Stimulated activated CD8-positive, alpha-beta memory T cell treated with anti-CD3 and anti-CD28 coated beads, Interleukin-15, amount 100 ng/mL, for 48 hours (primary cell): ENCODE measurements around the gene MMP10.
A peak's percentile ranks its signal among the peaks of the same experiment; 100 is the strongest.
"Not testable (repeated sequence)": the region's sequence is repeated elsewhere in the genome, so short reads cannot be mapped to it uniquely, and the experiment has no call there.

ENCODE experiments used
- DNase-seq, 2 donors: peaks; one replicate each; pipeline ENCODE4 v3.0.0-alpha.2; 2020; ENCODE audit warnings: low read depth in 2 of 2

Gene MMP10

DNA sequence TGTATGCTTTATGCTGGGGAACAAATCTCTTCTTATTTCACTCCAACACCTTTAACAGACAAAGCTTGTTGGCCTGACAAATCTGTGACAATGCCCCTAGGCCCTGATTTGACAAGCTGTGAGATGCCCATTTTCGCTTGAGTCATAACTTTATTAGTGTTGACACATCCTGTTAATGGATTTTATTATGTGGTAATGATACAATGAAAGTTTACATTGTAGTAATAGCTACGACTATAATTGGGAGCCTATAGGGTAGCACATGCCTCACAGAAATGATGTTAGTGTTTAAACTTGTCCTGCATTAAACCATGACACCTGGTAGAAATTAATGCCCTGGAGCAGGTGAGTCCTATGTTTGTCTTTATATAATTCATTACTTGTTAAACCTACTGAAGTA, 3.3 kb upstream of the MMP10 start:
- no peak for DNase-seq

DNA sequence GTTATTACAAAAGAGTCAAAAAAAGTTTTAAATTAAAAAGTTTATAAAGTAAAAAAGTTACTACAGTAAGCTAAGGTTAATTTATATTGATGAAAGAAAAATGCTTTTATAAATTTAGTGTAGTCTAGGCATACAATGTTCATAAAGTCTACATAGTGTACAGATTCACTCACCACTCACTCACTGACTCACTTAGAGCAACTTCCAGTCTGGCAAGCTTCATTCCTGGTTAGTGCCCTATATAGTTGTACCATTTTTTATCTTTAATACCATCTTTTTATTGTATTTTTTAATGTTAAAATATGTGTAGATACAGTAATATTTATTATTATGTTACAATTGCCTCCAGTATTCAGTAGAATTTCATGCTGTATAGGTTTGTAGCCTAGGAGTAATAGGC, 2.6 kb upstream of the MMP10 start:
- DNase-seq = no peak

DNA sequence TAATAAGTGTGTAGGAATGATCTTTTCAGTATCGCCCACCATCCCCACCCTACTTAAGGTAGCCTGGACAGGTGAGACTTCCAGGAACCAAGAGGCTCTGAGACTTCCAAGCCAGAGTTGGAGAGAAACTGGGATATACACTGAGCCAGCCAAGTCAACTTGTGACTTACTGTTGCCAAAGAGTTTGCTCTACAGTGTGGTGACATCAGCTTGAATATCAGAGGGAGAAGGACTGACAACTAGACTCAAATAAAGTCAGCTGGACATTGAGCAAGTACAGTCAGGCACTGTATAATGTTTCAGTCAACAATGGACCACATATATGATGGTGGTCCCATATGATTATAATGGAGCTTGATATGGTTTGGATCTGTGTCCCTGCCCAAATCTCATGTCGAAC, 1.2 kb upstream of the MMP10 start:
- DNase-seq = no peak

DNA sequence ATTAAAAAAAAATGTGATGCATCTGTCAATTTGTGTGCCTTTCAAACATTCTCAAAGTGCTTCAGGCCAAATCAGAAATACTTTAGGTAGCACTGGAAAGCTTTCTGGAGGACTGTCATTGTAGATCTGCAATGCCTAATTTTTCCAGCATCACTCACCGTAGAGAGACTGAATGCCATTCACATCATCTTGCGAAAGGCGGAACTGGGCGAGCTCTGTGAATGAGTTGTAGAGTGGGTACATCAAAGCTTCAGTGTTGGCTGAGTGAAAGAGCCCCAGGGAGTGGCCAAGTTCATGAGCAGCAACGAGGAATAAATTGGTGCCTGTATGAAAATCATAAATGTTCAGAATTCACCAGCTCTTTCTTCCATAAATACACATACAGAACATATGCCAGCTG, 4.0 kb downstream of the MMP10 start:
- no peak for DNase-seq

DNA sequence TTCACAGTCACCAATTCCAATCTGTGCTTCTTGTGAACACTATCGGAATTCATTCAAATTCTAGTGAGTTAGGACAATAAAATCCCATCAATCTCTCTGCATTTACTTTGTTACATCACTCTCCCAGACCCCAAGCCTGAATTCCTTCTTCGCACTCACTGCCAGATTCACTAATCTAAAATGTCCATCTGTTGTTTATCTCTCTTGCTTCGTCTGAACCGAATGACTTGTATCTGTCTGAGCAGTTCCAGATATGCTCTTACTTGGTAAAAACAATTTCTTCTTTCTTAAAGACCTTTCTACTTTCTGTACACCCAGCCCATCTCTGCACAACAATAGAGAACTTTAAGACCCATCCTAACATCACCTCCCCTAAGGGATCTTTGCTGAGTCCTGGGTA, 7.0 kb downstream of the MMP10 start:
- DNase-seq = no peak

DNA sequence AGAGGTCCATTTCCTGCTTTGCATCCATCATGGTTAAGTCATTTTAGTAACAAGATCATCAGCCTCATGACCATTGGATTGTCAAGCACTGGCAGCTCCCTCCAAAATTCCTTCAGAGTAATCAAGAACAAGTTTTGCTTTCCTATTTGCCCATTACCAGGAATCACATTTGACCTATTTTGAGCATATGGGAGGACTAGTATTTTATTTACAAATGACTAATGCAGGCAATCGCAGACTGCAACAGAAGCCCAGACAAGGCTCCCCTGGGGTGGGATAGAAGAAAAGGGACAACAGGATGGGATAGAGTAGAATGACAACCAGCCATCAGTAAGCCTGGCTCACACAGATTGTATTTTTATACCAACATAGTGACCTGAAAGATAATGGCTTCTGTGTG, 9.1 kb downstream of the MMP10 start:
- no peak for DNase-seq

DNA sequence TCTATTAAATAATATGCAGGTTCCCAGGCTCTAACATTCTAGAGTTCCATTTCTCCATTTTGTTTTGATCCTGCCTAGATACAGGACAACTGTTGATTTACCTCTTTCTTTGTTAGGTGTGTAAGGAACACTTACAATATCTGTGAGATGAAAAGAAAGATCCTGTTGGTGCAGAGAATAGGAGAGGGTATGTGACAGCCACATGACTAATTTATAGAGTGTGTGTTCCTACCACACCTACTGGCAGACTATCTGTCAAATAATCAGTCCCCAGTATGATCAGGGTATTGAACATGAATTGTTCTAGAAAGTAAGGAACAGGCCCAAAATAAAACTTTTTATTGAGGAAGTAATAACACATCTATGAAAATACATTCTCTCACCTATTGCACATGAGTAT, 10.2 kb downstream of the MMP10 start:
- DNase-seq = no peak

DNA sequence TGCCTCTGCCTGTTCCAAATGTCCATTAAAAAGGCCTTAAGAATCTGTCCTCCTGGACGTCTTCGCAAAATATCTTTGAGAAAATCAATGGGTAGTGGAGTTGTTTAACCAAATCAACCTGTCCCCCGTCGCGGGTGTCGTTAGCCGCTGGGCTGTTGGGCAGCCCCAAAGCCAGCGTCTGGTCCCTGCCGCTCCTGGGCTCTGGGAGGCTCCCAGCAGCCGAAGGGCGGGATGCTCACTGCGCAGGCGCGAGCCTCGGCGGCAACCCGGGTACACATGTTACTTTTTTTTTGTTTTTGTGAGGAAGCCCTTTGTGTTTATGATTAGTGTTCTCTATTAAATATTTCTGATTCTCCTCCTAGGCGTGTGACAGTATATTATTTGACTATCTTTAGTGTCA, 12.6 kb downstream of the MMP10 start:
- no peak for DNase-seq

DNA sequence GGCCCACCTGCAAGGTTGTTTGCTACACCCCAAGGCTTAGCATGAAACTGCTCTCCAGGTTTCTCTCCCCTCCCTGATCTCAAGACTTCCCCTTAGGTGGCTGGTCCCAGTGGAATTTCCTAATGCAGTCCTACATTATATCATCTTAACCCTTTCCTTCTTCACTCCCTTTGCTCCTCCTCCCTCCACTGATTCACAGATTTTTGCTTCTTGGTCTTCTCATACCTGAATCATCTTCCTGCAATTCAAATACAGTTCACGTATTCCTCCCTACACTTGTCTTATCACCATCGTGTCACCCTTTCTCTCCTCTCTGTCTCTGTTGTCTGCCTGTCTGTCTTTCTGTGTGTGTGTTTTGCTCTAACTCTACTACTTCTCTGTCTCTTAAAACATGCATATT, 17.0 kb downstream of the MMP10 start:
- no peak for DNase-seq

DNA sequence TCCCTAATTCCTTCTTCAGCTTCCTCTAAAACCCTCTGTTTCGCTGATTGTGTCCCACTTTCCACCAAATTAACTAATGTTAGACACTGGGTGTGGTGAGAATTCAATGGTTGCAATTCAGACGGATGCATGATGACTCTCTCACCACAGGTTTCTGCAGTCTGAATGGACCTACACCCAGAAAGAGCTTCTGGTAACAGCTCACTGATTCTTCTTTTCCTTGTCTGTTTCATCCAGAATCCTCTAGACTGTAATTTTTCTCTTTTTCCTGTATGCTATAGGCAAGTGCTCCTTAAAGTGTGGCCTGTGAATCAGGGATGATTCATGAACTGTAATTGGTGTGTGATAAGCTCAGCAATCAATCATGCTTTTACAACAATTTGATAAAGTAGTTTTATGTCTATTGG, 18.1 kb downstream of the MMP10 start:
- DNase-seq = no peak

DNA sequence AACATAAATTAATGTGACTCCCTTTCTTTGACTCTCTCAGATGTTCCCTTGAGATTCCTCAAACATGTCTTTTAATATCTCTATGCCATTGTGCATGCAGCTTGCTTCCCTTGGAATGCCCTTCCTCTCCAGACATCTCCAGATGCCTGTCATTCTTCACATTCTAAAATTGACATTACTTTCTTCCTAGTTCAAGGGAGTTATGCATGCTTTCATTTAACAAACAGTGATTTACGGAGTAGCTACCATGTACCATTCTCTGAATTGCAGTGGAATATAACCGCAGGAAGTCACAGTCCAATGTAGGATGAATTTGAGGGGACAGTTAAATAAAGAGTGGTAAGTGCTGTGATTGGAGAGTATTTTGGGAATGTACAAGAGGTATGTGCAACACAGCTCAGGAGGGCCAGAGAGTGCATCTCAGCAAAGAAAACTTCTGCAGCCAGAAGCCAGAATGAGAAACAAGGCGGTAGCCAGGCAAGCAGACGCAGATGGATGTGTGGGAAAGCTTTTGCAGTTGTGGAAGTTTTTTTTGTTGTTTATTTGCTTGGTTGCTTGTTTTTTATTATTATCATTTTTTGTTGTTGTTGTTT, 18.7 kb downstream of the MMP10 start:
- DNase-seq = no peak

DNA sequence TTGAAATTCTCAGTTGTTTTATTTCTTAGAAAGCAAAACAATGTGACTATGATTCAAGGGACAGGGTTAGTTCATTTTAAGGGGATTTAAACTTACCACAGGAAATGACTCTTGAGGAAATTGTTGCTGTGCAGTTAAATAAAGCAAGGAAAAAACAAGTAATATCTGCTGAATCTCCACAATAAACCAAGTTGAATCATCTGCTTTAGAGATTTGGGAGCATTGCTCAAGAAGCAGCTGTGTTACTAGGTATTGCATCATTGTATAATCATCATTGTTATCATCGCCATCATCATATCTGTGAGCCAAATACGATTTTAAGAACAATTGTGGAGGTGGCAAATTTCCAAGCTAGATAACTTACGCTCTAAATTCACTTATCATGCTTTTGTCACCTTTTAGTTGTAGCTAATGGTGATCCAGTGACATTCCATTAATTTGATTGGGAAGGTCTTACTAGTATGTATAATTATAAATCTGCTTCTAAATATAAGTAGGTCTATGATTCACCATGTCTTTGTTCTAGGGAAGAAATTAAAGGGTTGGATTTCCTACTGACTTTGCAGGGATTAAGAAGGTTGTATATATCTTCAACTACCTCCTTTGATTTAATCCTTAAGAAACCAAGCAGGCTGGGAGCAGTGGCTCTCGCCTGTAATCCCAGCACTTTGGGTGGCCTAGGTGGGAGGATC, 19.9 kb downstream of the MMP10 start:
- no peak for DNase-seq

DNA sequence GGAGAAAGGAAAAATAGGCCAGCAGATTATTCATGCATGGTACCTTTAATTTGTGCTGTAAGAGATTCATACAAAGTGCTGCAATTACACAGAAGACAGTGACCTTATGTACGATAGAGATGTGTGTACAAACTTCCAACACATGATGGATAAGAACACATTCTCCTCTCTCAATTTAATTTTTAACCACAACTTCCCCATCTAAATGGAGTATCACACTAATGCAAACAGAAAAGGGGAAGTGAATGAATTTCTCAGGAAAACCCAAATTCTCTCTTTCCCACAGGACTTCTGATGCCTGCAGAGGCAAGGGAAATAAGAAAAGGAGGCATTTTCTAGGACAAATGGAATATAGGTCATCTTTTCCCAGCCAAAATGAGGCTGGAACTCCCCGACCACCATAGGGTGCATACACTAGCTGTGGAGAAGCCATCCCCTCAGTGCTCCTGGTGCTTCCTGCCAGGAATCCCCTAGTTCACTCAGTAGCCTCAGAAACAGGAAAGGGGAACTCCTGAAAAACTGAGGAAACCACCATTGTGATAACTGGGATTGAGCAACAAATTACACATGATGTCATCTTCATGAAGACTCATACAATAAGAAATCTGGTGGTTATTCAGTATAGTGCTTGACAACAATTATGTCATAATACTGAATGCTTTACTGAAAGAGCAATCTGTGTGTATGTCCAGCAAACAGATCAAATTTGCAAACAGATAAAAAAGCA, 22.4 kb downstream of the MMP10 start:
- no peak for DNase-seq

DNA sequence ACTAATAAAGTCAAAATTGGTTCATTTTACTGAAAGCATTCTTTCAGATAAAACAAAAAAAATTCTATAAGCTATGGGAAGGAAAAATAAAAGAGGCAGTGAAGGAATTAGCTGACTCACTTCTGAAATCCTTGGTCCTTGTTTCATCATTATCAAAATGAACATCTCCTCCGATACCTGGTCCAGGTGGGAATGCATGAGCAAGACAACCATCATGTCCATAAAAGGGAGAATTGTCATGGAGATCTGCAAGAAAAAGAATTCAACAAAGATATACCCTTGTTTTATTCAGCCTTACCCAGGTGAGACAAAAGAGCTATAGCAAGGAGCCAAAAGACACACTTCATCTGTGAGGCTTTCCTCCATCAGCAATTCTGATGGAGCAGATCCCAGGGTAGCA, 27.2 kb downstream of the MMP10 start:
- DNase-seq = no peak

DNA sequence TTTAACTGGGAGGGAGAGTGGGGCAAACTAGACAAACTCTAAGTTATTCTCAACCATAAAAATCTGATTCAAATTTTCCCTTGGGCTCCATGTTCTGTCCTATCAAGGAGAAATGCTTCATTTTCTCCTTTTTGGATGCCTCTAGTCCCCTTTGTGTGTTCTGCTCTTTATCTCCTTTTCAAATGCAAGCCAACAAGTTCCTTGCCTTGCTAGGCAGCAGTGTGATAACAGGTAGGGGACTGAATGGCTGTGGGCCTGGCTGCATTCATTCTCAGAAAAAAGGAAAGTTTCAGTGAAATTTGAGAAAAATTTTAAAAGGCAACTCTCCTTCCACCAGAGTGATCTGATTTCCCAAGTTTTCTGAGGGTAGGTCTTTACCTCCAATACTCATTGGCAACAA, 28.8 kb downstream of the MMP10 start:
- no peak for DNase-seq

DNA sequence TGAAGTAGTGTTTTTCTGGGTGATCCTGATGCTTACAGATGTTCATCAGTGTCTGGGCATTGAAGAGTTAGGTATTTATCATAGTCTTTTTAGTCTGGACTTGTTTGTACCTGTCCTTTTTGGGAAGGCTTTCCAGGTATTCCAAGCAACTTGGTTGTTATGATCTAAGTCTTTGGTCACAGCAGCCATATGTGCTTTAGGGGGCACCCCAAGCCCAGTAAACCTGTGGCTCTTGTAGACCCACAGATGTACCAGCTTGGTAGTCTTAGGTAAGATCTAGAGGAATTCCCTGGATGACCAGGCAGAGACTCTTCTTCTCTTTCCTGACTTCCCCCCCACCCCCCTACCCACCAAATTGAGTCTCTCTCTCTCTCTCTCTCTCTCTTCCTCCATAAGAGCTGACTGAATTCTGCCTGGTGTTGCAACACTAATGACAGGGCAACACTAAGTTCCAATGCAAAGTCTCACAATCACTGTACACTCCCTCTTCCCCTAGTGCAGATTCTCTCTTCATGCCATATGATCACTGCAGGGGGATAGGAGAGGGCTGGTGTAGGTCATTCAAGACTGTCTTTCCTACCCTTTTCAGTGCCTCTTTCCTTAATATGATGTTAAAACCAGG, 31.2 kb downstream of the MMP10 start:
- no peak for DNase-seq

DNA sequence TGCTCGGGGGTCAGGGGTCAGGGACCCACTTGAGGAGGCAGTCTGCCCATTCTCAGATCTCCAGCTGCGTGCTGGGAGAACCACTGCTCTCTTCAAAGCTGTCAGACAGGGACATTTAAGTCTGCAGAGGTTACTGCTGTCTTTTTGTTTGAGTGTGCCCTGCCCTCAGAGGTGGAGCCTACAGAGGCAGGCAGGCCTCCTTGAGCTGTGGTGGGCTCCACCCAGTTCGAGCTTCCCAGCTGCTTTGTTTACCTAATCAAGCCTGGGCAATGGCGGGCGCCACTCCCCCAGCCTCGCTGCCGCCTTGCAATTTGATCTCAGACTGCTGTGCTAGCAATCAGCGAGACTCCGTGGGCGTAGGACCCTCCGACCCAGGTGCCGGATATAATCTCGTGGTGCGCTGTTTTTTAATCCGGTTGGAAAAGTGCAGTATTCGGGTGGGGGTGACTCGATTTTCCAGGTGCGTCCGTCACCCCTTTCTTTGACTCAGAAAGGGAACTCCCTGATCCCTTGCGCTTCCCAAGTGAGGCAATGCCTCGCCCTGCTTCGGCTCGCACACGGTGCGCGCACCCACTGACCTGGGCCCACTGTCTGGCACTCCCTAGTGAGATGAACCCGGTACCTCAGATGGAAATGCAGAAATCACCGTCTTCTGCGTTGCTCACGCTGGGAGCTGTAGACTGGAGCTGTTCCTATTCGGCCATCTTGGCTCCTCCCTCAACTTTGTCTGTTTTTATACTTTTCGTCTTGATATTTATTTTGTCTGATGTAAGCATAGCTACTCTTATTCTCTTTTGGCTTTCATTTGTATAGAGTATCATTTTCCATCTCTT, 33.5 kb downstream of the MMP10 start:
- DNase-seq = not testable (repeated sequence)

DNA sequence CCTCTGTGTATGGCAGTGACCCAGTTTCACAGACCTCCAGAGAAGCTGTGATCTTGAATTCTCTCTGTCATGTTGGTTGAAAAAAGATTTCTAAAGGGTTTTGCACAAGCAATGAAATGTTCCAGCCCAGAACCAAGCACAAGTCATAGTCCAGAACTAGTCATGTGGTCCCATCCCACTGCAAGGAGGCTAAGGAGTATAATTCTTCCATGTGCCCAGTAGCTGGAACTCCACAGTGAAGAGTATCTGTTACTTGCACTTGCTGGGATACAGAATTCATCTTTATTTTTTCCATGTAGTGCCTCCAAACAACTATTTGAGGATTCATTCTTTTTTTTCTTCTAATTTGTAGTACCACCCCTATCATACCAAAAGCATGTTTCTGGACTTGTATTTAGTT, 45.8 kb downstream of the MMP10 start:
- DNase-seq = no peak

DNA sequence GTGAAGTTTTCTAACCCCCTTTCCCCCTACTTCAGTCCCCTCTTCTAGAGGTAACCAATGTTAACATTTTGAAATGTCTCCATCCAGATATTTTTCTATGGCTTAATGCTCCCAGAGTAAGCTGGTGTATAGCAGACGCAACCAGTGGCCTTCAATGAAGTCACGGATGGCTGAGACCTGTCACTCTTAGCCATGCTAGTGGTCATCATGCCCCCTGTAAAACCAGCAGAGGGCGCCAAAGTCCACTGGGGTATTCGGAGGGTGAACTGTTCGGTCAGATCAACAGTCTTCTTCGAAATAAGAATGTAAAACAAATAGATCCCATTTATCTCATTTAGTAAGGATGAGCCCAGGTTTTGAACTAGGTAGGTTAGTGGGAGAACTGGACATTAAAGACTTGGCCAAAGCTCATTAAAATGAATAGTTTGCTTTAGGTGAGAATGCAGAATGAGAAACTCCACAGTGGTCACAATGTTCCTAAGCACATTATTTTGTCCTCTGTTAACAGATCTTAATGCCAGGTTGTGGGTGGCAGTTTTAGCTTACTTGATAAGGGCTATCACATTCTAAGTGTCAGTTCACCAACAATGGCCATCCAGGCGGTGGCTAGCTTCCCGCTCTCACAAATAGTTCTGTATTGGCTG, 47.1 kb downstream of the MMP10 start:
- DNase-seq = peak; percentile 16 to 30

DNA sequence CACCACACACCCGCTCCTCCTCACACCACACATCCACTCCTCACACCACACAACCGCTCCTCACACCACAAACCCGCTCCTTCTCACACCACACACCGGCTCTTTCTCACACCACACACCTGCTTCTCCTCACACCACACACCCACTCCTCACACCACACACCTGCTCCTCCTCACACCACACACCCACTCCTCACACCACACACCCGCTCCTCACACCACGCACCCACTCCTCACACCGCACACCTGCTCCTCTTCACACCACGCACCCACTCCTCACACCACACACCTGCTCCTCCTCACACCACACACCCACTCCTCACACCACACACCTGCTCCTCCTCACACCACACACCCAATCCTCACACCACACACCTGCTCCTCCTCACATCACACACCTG, 49.5 kb downstream of the MMP10 start:
- not testable (repeated sequence) for DNase-seq
